ENCODE data around the gene KRT35.

The KRT35 gene

GRCh38 chr17:41511116-41511515, 30.2 kb upstream of the KRT35 start:
- no peak for DNase-seq

GRCh38 chr17:41510251-41511065, 29.5 kb upstream of the KRT35 start:
- DNase-seq, result no peak

- no peak for DNase-seq
These were observed 26.4 kb upstream of the KRT35 start for GRCh38 chr17:41507315-41507880.

- DNase-seq, result no peak
These were observed 25.1 kb upstream of the KRT35 start for GRCh38 chr17:41505809-41506767.

DNA sequence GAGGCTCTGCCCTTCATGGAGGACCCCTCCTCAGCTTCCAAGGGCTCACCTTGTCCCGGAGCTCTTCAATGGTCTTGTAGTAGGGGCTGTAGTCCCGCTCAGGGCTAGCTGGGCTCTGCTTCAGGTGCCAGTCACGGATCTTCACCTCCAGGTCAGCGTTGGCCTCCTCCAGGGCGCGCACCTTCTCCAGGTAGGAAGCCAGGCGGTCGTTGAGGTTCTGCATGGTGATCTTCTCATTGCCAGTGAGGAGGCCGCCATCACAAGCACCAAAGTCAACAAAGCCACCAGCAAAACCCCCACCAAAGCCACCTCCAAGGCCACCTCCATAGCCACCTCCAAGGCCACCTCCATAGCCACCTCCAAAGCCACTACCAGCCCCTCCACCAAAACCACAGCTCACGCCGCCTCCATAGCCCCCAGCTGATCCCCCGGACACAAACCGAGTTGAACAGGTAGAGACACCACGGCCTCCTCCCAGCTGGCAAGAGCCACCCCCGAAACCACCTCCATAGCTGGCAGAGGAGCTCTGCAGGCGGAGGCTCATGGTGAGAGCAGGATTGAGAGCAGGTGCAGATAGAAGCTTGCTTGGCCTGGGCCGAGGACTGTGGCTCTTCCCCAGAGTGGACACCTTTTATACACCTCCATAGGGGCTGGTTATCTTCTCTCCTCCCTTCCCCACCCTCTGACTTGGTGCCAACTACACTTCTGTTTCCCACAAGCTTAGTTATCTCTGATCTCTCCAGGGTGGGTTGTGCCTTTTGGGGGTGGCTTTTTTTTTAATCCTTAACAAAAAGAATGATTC, 24.3 kb upstream of the KRT35 start, which contains the start of gene KRT13:
TSS of gene KRT13 (minus strand) at position 606 of the 802 bp plus-strand sequence. CDS start at position 544, 62 bp downstream.
- no peak for DNase-seq

GRCh38 chr17:41504246-41504977, 23.5 kb upstream of the KRT35 start:
- no peak for DNase-seq

- DNase-seq, result no peak
These were observed 22.3 kb upstream of the KRT35 start for GRCh38 chr17:41503202-41503601.

GRCh38 chr17:41500131-41500911, 19.4 kb upstream of the KRT35 start:
- no peak for DNase-seq

DNA sequence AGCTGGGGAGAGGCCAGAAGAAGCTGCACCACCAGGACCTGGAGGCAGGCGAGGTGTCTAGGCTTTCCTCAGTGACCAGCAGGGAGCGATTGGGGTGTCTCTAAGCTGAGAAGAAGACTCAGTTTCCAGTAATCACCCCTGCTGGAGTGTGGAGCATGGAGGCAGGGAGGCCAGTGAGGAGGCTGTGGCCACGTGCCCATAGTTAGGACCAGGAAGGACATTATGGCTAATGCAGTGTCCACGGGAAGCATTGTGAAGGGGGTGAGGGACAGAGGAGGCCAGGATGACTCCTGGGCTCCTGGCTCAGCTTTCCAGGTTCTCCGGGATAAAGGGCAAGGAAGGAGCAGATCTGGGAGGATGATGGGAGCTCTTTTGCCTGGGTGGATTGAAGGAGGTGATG, 18.8 kb upstream of the KRT35 start:
- no peak for DNase-seq

GRCh38 chr17:41498276-41498675, 17.3 kb upstream of the KRT35 start:
- DNase-seq, result no peak

- no peak for DNase-seq
These were observed 16.0 kb upstream of the KRT35 start for GRCh38 chr17:41496803-41497484.

GRCh38 chr17:41494524-41494923, 13.6 kb upstream of the KRT35 start:
- DNase-seq, result no peak

- DNase-seq, result no peak
These were observed 11.8 kb upstream of the KRT35 start for GRCh38 chr17:41492771-41493170.

DNA sequence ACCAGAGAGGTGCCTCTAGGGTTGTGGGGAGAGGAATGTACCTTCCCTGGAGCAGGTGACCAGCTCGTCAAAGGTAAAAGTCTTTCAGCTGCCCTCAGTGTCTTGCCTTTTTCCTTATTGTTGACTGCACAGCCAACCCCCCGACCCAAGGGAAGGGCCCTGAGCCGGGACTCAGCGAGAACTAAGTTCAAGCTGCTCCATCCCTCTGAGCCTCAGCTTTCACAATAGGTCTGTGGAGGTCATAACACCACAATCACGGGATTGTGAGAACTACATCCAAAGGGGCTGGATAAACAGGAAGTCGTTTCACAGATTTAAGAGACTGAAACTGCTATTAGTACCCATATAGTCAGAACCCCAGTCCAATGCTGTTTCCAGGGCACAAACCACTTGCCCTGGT, 11.4 kb upstream of the KRT35 start:
- no peak for DNase-seq

DNA sequence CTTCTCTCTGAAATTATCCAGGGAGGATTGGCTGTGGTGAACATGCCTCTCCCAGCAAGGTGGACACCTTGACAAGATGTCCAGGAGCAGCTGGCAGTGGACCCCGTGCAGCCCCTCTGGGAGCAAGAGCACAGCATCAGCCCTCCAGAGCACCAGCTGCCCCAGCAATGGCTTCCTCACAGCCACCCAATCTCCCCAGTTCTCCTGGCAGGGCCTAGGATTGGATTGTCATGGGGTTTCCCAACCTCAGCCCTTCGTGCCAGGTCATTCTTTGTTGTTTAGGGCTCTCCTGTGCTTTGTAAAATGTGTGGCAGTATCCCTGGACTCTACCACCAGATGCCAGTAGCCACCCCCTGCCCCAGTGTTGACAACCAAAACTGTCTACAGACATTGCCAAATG, 10.5 kb upstream of the KRT35 start:
- DNase-seq, result no peak

DNA sequence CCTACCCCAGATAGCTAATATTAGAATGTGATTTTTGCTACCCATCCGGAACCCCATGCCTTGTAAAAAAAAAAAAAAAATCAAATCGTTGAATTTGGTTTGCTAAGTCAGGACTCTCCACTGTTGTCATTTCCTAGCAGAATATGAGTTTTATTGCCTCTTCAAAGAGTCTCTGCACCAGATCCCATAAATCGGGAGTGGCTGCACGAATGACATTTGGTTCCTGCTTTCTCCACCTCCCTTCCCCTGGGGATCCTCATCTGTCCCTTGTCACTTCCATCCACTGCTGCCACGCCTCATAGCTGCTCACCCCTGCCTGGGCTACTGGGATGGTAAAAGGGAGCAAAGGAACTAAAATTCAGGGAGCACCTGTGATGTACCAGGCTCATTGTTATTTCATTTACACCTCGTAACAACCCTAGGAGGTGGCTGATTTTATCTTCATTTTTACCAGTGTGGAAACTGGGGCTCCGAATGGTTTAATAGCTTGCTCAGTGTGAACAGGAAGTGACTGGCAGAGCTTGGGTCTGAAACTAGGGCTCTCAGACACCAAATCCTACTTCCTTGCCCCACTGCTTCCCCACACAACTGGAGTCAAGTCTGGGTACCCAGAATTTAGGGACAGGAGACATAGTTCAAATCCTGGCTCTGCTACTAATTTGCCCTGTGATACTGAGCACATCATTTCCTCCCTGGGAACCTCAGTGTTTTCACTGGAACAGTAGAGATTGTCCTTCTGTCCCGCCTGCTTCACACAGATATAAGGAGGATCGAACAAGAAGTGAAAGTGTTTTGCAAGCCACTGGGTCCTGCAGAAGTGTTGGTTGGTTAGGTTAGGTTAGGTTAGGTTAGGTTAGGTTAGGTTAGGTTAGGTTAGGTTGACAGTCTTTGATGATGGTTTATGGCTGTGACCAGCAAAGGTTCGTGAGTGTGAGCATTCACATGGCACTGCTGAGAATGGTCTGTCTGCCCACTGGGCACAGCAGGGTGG, 9.3 kb upstream of the KRT35 start:
- no peak for DNase-seq

GRCh38 chr17:41489531-41489930, 8.6 kb upstream of the KRT35 start, which contains the start of gene KRT36:
TSS of gene KRT36 (minus strand) at chr17:41489910. CDS start at chr17:41489864, 46 bp downstream.
- no peak for DNase-seq

DNA sequence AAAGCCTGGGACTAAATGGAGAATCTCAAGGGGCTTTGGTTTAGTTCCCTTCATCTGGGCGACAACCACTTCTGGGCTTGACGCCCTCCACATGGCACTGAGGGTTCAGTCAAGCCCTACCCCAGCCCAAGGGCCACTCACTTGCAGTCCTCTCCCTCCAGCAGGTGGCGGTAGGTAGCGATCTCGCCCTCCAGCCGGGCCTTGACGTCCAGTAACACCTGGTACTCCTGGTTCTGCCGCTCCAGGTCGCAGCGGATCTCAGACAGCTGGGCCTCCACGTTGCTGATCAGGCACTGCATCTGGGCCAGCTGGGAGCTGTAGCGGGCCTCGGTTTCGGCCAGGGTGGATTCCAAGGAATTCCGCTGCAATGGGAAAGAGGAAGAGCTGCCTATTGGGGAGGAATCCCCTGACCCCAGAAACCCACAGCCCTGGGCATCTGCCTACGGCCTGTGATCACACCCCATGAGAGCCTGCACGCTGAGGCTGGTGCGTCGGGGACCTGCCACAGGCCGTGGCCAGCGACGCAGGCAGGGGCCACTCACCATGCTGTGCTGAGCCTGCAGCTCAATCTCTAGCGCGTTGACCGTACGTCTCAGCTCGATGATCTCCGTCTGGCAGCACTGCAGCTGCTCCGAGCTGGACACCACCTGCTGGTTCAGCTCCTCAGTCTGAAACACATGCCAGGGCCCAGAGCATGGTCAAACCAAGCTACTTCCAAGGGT, 6.0 kb upstream of the KRT35 start:
- DNase-seq, result no peak

Data from NCI-H2081 treated with DMSO at 0.1 percent for 48 hours (cell line).